Measurements from ENCODE around the gene SNAPC2.
A peak's percentile ranks its signal among the peaks of the same experiment; 100 is the strongest.
"Not testable (repeated sequence)": the region's sequence is repeated elsewhere in the genome, so short reads cannot be mapped to it uniquely, and the experiment has no call there.

Gene SNAPC2

GRCh38 chr19:7908742-7909461 is 11.2 kb upstream of the SNAPC2 start:
- DNase-seq (ENCODE audit: low read depth in 2 of 2) = no peak

- no peak for DNase-seq (ENCODE audit: low read depth in 2 of 2)
Measured at GRCh38 chr19:7909471-7910067, 10.6 kb upstream of the SNAPC2 start.

- DNase-seq (ENCODE audit: low read depth in 2 of 2) = no peak
Measured at GRCh38 chr19:7910321-7911161, 9.6 kb upstream of the SNAPC2 start.

- no peak for DNase-seq (ENCODE audit: low read depth in 2 of 2)
Measured at GRCh38 chr19:7911508-7912143, 8.5 kb upstream of the SNAPC2 start.

GRCh38 chr19:7912144-7912696 is 7.9 kb upstream of the SNAPC2 start:
- no peak for DNase-seq (ENCODE audit: low read depth in 2 of 2)

GRCh38 chr19:7912697-7913564 is 7.2 kb upstream of the SNAPC2 start:
- no peak for DNase-seq (ENCODE audit: low read depth in 2 of 2)

GRCh38 chr19:7913652-7914051 is 6.5 kb upstream of the SNAPC2 start:
- DNase-seq (ENCODE audit: low read depth in 2 of 2) = no peak

- no peak for DNase-seq (ENCODE audit: low read depth in 2 of 2)
Measured at GRCh38 chr19:7914099-7914498, 6.0 kb upstream of the SNAPC2 start.

- DNase-seq (ENCODE audit: low read depth in 2 of 2) = no peak
Measured at GRCh38 chr19:7914598-7915045, 5.5 kb upstream of the SNAPC2 start, which contains the start of gene TGFBR3L. TSS of gene TGFBR3L (plus strand) at chr19:7914830.

GRCh38 chr19:7915250-7916102 is 4.7 kb upstream of the SNAPC2 start:
- DNase-seq (ENCODE audit: low read depth in 2 of 2) = no peak

GRCh38 chr19:7916103-7916954 is 3.8 kb upstream of the SNAPC2 start:
- DNase-seq (ENCODE audit: low read depth in 2 of 2) = no peak

- DNase-seq (ENCODE audit: low read depth in 2 of 2) = no peak
Measured at GRCh38 chr19:7916955-7917266, 3.2 kb upstream of the SNAPC2 start.

GRCh38 chr19:7917267-7918061 is 2.7 kb upstream of the SNAPC2 start:
- no peak for DNase-seq (ENCODE audit: low read depth in 2 of 2)

- DNase-seq (ENCODE audit: low read depth in 2 of 2) = not testable (repeated sequence)
Measured at GRCh38 chr19:7918062-7918614, 2.0 kb upstream of the SNAPC2 start.

- DNase-seq (ENCODE audit: low read depth in 2 of 2) = no peak
Measured at GRCh38 chr19:7918615-7919421, 1.3 kb upstream of the SNAPC2 start.

- DNase-seq (ENCODE audit: low read depth in 2 of 2) = peak; percentile 90 to 93
Measured at GRCh38 chr19:7920519-7921301, 572 bp downstream of the SNAPC2 start.

Measured in fibroblast of skin of left quadriceps (primary cell).